Head of caudate nucleus (tissue), 42 donors: ENCODE measurements around the gene PROCA1.
"Not testable (repeated sequence)": the region's sequence is repeated elsewhere in the genome, so short reads cannot be mapped to it uniquely, and the experiment has no call there.

Source experiments
- DNase-seq, 42 donors: peaks; one replicate each; pipeline versions ENCODE4 v3.0.0 to v3.0.0-alpha.2; 2020 to 2021; ENCODE audit warnings: mixed read lengths in 7 of 42
- intact Hi-C: fragments of 100-400 bp; cut with DNase I; formaldehyde crosslinking; loops from one replicate; pipeline ENCODE4 v1.15.0; 2022

Gene PROCA1

GRCh38 chr17:28659497-28659881 is 52.2 kb downstream of the PROCA1 start:
- intact Hi-C loops: not testable (repeated sequence)

DNA sequence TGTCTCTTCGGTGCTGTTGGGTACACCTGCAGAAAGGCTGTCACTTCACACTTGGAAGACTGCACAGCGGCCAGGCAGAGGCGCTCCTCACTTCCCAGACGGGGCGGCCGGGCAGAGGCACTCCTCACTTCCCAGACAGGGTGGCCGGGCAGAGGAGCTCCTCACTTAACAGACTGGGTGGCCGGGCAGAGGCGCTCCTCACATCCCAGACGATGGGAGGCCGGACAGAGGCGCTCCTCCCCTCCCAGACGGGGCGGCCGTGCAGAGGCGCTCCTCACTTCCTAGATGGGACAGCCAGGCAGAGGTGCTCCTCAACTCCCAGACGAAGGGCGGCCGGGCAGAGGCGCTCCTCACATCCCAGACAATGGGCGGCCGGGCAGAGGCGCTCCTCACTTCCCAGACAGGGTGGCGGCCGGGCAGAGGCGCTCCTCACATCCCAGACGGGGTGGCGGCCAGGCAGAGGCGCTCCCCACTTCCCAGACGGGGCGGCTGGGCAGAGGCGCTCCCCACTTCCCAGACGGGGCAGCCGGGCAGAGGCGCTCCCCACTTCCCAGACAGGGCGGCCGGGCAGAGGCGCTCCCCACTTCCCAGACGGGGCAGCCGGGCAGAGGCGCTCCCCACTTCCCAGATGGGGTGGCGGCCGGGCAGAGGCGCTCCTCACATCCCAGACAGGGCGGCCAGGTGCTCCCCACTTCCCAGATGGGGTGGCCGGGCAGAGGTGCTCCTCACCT is 52.8 kb downstream of the PROCA1 start:
- intact Hi-C loops, DNase-seq: not testable (repeated sequence)

More at GRCh38 chr17:28659497-28659881, 52.2 kb downstream of the PROCA1 start:
- DNase-seq: not testable (repeated sequence)

- DNase-seq, intact Hi-C loops: not testable (repeated sequence)
Observed at GRCh38 chr17:28658342-28658741, 53.3 kb downstream of the PROCA1 start.

DNA sequence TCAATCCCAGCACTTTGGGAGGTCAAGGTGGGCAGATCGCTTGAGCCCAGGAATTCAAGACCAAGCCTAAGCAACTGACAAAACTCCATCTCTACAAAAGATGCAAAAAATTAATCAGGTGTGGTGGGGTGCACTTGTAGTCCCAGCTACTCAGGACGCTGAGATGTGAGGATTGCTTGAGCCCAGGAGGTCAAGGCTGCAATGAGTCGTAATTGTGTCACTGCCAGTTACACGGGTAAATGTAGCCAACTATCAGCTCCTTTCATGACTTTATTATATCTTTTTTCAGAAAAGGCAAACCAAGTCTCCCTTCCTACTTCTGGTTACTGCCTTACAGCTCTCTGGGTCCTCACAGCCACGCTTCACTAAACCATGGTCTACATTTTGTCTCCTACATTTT is 53.9 kb downstream of the PROCA1 start:
- no peak for DNase-seq
- intact Hi-C loops: no loop called here

GRCh38 chr17:28655160-28655559 is 56.5 kb downstream of the PROCA1 start:
- DNase-seq: no peak
- intact Hi-C loops: no loop called here
